HEK293 (cell line): ENCODE measurements around the gene AADAC.

ENCODE experiments used
- CTCF ChIA-PET: fragments of 350-600 bp; formaldehyde crosslinking; extraction: SDS; loops from one replicate; lab custom pipeline; 2021; ENCODE audit warnings: antibody characterized with exemption; lab: Yijun Ruan, JAX
- POLR2A ChIA-PET: fragments of 300-600 bp; formaldehyde crosslinking; extraction: SDS; loops from one replicate; lab custom pipeline; 2020; ENCODE audit warnings: antibody characterized with exemption, inconsistent platforms; lab: Yijun Ruan, JAX
- H3K27ac ChIP-seq: fragments of 200-500 bp; sonication (Bioruptor generic); 2 replicates; pipeline ENCODE4 v1.5.1; 2014; ENCODE audit warnings: low read depth, low read length, control low read depth, inconsistent platforms; ENCODE audit errors: extremely low read depth
- H3K36me3 ChIP-seq, 2 experiments: fragments of 200-500 bp in 1 of 2; sonication (Bioruptor generic) in 1 of 2; 1 replicate in 1 of 2; 2 replicates in 1 of 2; pipeline ENCODE4 v1.5.1; 2014 to 2017; ENCODE audit warnings: inconsistent platforms in 2 of 2, low read length in 2 of 2; ENCODE audit not compliant: control insufficient read depth in 2 of 2, insufficient read depth in 1 of 2
- H3K4me1 ChIP-seq: fragments of 200-500 bp; sonication (Bioruptor generic); 2 replicates; pipeline ENCODE4 v1.5.1; 2014; ENCODE audit warnings: mild to moderate bottlenecking, low read length, inconsistent platforms; ENCODE audit not compliant: control insufficient read depth, insufficient read depth
- H3K4me3 ChIP-seq: 2 replicates; pipeline ENCODE4 v1.5.1; 2011; ENCODE audit warnings: low read depth, mild to moderate bottlenecking, control low read depth, low read length, moderate library complexity
- H3K9me3 ChIP-seq: fragments of 200-500 bp; sonication (Bioruptor generic); 2 replicates; pipeline ENCODE4 v1.5.1; 2014; ENCODE audit warnings: low read depth, low read length, inconsistent platforms; ENCODE audit not compliant: control insufficient read depth, insufficient read depth
- KLF7 ChIP-seq: fragments of 450-650 bp; formaldehyde crosslinking; IDR thresholded peaks from 2 replicates; pipeline ENCODE4 v1.5.1; 2016; ENCODE audit warnings: missing biosample characterization, missing genetic modification characterization, borderline replicate concordance
- MYNN ChIP-seq: fragments of 450-650 bp; formaldehyde crosslinking; IDR thresholded peaks from 2 replicates; pipeline ENCODE4 v1.5.1; 2016; ENCODE audit warnings: missing biosample characterization, missing genetic modification characterization, borderline replicate concordance
- WT1 ChIP-seq: fragments of 450-650 bp; formaldehyde crosslinking; IDR thresholded peaks from 2 replicates; pipeline ENCODE4 v1.5.1; 2016; ENCODE audit warnings: missing biosample characterization, missing genetic modification characterization
- ZBTB21 ChIP-seq: fragments of 450-650 bp; formaldehyde crosslinking; IDR thresholded peaks from 2 replicates; pipeline ENCODE4 v1.5.1; 2017; ENCODE audit warnings: missing biosample characterization, missing genetic modification characterization
- ZNF138 ChIP-seq: fragments of 450-650 bp; formaldehyde crosslinking; IDR thresholded peaks from 2 replicates; pipeline ENCODE4 v1.5.1; 2016; ENCODE audit warnings: missing biosample characterization, missing genetic modification characterization, borderline replicate concordance
- ZNF157 ChIP-seq: fragments of 450-650 bp; formaldehyde crosslinking; IDR thresholded peaks from 2 replicates; pipeline ENCODE4 v1.5.1; 2016; ENCODE audit warnings: missing biosample characterization, missing genetic modification characterization
- ZNF169 ChIP-seq: fragments of 450-650 bp; formaldehyde crosslinking; IDR thresholded peaks from 2 replicates; pipeline ENCODE4 v1.5.1; 2016; ENCODE audit warnings: missing biosample characterization, missing genetic modification characterization
- ZNF274 ChIP-seq, 2 experiments: fragments of 200-500 bp in 1 of 2; fragments of 450-650 bp in 1 of 2; sonication (Bioruptor generic) in 1 of 2; formaldehyde crosslinking in 1 of 2; IDR thresholded peaks; 2 replicates each; pipeline versions ENCODE4 v1.5.1 to v1.6.1; 2014 to 2016; ENCODE audit warnings: borderline replicate concordance in 1 of 2, inconsistent platforms in 1 of 2, low read length in 1 of 2, missing biosample characterization in 1 of 2, missing genetic modification characterization in 1 of 2
- ZNF311 ChIP-seq: fragments of 450-650 bp; formaldehyde crosslinking; IDR thresholded peaks from 2 replicates; pipeline ENCODE4 v1.5.1; 2017; ENCODE audit warnings: missing biosample characterization, missing genetic modification characterization, borderline replicate concordance
- ZNF391 ChIP-seq: fragments of 450-650 bp; formaldehyde crosslinking; IDR thresholded peaks from 2 replicates; pipeline ENCODE4 v1.5.1; 2016; ENCODE audit warnings: low read depth, missing biosample characterization, missing genetic modification characterization, borderline replicate concordance
- ZNF473 ChIP-seq: fragments of 450-650 bp; formaldehyde crosslinking; IDR thresholded peaks from 2 replicates; pipeline ENCODE4 v1.5.1; 2017; ENCODE audit warnings: missing biosample characterization, missing genetic modification characterization
- ZNF514 ChIP-seq: fragments of 450-650 bp; formaldehyde crosslinking; IDR thresholded peaks from 2 replicates; pipeline ENCODE4 v1.5.1; 2016; ENCODE audit warnings: missing biosample characterization, missing genetic modification characterization
- ZNF571 ChIP-seq: fragments of 450-650 bp; formaldehyde crosslinking; IDR thresholded peaks from 2 replicates; pipeline ENCODE4 v1.5.0; 2017; ENCODE audit warnings: missing biosample characterization, missing genetic modification characterization
- ZNF654 ChIP-seq: fragments of 450-650 bp; formaldehyde crosslinking; IDR thresholded peaks from 2 replicates; pipeline ENCODE4 v1.5.1; 2016; ENCODE audit warnings: low read depth, missing biosample characterization, missing genetic modification characterization
- ZNF658 ChIP-seq: fragments of 450-650 bp; formaldehyde crosslinking; IDR thresholded peaks from 2 replicates; pipeline ENCODE4; 2016; ENCODE audit warnings: missing biosample characterization, missing genetic modification characterization
- ZNF837 ChIP-seq: fragments of 450-650 bp; formaldehyde crosslinking; IDR thresholded peaks from 2 replicates; pipeline ENCODE4 v1.5.1; 2016; ENCODE audit warnings: missing biosample characterization, missing genetic modification characterization
- TF ChIP-seq, protein P1 (sequence below): fragments of 450-650 bp; formaldehyde crosslinking; IDR thresholded peaks from 2 replicates; pipeline ENCODE4 v1.5.1; 2016; ENCODE audit warnings: missing biosample characterization, missing genetic modification characterization
- TF ChIP-seq, protein P2 (sequence below): fragments of 450-650 bp; formaldehyde crosslinking; IDR thresholded peaks from 2 replicates; pipeline ENCODE4 v1.5.1; 2016; ENCODE audit warnings: missing biosample characterization, missing genetic modification characterization, low read depth
- TF ChIP-seq, protein P3 (sequence below): fragments of 450-650 bp; formaldehyde crosslinking; IDR thresholded peaks from 2 replicates; pipeline ENCODE4 v1.5.1; 2016; ENCODE audit warnings: missing biosample characterization, missing genetic modification characterization
- TF ChIP-seq, protein P4 (sequence below): fragments of 450-650 bp; formaldehyde crosslinking; IDR thresholded peaks from 2 replicates; pipeline ENCODE4 v1.5.1; 2016; ENCODE audit warnings: missing biosample characterization, missing genetic modification characterization
- TF ChIP-seq, protein P5 (sequence below): fragments of 450-650 bp; formaldehyde crosslinking; IDR thresholded peaks from 2 replicates; pipeline ENCODE4 v1.5.1; 2017; ENCODE audit warnings: missing biosample characterization, missing genetic modification characterization
- TF ChIP-seq, protein P6 (sequence below): fragments of 450-650 bp; formaldehyde crosslinking; IDR thresholded peaks from 2 replicates; pipeline ENCODE4 v1.5.1; 2016; ENCODE audit warnings: missing biosample characterization, missing genetic modification characterization

AADAC gene

DNA sequence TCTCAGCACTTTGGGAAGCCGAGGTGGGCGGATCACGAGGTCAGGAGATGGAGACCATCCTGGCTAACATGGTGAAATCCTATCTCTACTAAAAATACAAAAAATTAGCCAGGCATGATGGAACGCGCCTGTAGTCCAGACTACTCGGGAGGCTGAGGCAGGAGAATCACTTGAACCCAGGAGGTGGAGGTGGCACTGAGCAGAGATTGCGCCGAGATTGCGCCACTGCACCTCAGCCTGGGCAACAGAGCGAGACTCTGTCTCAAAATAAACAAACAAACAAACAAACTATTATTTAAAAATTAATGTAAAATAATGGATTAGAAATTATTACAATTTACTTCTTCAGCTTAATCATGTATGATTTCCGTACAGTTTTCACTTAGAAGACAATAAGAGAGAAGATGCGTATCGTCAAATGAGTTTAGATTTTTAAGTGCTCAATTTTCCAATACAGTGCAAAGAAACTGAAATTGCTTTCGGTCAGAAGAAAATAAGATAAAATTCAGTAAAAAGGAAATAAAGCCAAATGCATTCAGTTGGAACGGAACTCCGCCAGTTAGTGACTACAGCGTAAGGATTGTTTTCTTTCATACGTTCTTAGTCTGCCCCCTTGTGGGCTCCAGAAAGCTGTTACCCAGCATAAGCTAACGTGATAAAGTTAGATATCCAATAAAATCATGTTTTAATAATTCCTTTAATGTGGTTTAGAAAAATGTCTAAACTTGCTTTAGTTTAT, 24.8 kb downstream of the AADAC start:
- TF ChIP-seq, protein P1, sequence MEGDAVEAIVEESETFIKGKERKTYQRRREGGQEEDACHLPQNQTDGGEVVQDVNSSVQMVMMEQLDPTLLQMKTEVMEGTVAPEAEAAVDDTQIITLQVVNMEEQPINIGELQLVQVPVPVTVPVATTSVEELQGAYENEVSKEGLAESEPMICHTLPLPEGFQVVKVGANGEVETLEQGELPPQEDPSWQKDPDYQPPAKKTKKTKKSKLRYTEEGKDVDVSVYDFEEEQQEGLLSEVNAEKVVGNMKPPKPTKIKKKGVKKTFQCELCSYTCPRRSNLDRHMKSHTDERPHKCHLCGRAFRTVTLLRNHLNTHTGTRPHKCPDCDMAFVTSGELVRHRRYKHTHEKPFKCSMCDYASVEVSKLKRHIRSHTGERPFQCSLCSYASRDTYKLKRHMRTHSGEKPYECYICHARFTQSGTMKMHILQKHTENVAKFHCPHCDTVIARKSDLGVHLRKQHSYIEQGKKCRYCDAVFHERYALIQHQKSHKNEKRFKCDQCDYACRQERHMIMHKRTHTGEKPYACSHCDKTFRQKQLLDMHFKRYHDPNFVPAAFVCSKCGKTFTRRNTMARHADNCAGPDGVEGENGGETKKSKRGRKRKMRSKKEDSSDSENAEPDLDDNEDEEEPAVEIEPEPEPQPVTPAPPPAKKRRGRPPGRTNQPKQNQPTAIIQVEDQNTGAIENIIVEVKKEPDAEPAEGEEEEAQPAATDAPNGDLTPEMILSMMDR (tag by site-specific recombination), result peak; percentile 16; the same call in 1 of the 2 replicates
- TF ChIP-seq ZBTB21 (tag by site-specific recombination) (no peak), ZNF654 (tag by site-specific recombination) (peak; percentile 77)
- Histone ChIP-seq H3K4me3 (no peak overlapping the region), H3K27ac (no peak overlapping the region), H3K36me3 (no peaks in the 10 kb centered on the region), H3K4me1 (no peaks in the 10 kb centered on the region), H3K9me3 (no peaks in the 10 kb centered on the region)
- CTCF ChIA-PET, result interaction anchor here (0.6 to 4.4 kb wide), 16 partner anchors 9 to 1312 kb away, joined by 3 to 48 read pairs (median 3); no protein-coding TSS in a partner anchor
- POLR2A ChIA-PET, result no interaction called here

DNA sequence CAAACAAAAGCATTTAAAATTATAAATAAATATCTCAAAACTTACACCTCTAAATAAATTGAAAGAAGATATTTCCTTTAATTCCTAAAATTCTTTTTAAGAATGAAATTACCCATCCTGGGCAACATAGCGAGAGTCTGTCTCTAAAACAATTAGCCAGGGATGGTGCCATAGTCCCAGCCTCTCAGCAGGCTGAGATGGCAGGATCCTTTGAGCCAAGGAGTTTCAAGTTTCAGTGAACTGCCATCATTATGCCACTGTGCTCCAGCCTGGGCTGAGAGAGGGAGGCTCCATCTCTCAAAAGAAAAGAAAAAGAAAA, 25.4 kb downstream of the AADAC start:
- ChIA-PET POLR2A (no interaction called here), CTCF (interaction anchor here (0.6 to 4.4 kb wide), 12 partner anchors 8 to 599 kb away, joined by 3 to 48 read pairs (median 3); no protein-coding TSS in a partner anchor)
- Histone ChIP-seq H3K4me1 (no peaks in the 10 kb centered on the region), H3K27ac (no peak overlapping the region), H3K9me3 (no peaks in the 10 kb centered on the region), H3K36me3 (no peaks in the 10 kb centered on the region), H3K4me3 (no peak overlapping the region)
- TF ChIP-seq, protein P2, sequence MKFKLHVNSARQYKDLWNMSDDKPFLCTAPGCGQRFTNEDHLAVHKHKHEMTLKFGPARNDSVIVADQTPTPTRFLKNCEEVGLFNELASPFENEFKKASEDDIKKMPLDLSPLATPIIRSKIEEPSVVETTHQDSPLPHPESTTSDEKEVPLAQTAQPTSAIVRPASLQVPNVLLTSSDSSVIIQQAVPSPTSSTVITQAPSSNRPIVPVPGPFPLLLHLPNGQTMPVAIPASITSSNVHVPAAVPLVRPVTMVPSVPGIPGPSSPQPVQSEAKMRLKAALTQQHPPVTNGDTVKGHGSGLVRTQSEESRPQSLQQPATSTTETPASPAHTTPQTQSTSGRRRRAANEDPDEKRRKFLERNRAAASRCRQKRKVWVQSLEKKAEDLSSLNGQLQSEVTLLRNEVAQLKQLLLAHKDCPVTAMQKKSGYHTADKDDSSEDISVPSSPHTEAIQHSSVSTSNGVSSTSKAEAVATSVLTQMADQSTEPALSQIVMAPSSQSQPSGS, result no peak
- TF ChIP-seq ZNF514 (tag by site-specific recombination), result no peak
- no peak for TF ChIP-seq KLF7
- TF ChIP-seq MYNN (tag by site-specific recombination), result no peak
- no peak for TF ChIP-seq WT1 (tag by site-specific recombination)
- TF ChIP-seq ZNF473 (tag by site-specific recombination), result no peak
- no peak for TF ChIP-seq ZNF571 (tag by site-specific recombination)
- no peak for TF ChIP-seq ZNF391 (tag by site-specific recombination)
- TF ChIP-seq, protein P3, sequence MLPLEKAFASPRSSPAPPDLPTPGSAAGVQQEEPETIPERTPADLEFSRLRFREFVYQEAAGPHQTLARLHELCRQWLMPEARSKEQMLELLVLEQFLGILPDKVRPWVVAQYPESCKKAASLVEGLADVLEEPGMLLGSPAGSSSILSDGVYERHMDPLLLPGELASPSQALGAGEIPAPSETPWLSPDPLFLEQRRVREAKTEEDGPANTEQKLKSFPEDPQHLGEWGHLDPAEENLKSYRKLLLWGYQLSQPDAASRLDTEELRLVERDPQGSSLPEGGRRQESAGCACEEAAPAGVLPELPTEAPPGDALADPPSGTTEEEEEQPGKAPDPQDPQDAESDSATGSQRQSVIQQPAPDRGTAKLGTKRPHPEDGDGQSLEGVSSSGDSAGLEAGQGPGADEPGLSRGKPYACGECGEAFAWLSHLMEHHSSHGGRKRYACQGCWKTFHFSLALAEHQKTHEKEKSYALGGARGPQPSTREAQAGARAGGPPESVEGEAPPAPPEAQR, result no peak
- no peak for TF ChIP-seq ZNF837 (tag by site-specific recombination)
- TF ChIP-seq, protein P4, sequence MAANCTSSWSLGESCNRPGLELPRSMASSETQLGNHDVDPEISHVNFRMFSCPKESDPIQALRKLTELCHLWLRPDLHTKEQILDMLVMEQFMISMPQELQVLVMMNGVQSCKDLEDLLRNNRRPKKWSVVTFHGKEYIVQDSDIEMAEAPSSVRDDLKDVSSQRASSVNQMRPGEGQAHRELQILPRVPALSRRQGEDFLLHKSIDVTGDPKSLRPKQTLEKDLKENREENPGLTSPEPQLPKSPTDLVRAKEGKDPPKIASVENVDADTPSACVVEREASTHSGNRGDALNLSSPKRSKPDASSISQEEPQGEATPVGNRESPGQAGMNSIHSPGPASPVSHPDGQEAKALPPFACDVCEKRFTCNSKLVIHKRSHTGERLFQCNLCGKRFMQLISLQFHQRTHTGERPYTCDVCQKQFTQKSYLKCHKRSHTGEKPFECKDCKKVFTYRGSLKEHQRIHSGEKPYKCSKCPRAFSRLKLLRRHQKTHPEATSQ (tag by site-specific recombination), result no peak
- TF ChIP-seq ZNF311 (tag by site-specific recombination), result no peak
- no peak for TF ChIP-seq ZNF274 (IDR thresholded peaks at IDR 0.05; ENCODE audit: low read length)
- TF ChIP-seq ZNF274 (tag by site-specific recombination; IDR thresholded peaks at IDR 0.05; ENCODE audit: borderline replicate concordance), result no peak
- no peak for TF ChIP-seq ZNF658 (tag by site-specific recombination)
- TF ChIP-seq ZNF169, result no peak
- no peak for TF ChIP-seq ZNF157 (tag by site-specific recombination)
- TF ChIP-seq, protein P5, sequence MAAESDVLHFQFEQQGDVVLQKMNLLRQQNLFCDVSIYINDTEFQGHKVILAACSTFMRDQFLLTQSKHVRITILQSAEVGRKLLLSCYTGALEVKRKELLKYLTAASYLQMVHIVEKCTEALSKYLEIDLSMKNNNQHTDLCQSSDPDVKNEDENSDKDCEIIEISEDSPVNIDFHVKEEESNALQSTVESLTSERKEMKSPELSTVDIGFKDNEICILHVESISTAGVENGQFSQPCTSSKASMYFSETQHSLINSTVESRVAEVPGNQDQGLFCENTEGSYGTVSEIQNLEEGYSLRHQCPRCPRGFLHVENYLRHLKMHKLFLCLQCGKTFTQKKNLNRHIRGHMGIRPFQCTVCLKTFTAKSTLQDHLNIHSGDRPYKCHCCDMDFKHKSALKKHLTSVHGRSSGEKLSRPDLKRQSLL (tag by site-specific recombination), result no peak
- no peak for TF ChIP-seq ZNF138
- TF ChIP-seq, protein P6, sequence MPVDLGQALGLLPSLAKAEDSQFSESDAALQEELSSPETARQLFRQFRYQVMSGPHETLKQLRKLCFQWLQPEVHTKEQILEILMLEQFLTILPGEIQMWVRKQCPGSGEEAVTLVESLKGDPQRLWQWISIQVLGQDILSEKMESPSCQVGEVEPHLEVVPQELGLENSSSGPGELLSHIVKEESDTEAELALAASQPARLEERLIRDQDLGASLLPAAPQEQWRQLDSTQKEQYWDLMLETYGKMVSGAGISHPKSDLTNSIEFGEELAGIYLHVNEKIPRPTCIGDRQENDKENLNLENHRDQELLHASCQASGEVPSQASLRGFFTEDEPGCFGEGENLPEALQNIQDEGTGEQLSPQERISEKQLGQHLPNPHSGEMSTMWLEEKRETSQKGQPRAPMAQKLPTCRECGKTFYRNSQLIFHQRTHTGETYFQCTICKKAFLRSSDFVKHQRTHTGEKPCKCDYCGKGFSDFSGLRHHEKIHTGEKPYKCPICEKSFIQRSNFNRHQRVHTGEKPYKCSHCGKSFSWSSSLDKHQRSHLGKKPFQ (tag by site-specific recombination), result no peak
